OCI-M2 (cell line): ENCODE data around the gene LAPTM4A.
"Not testable (repeated sequence)": the region's sequence is repeated elsewhere in the genome, so short reads cannot be mapped to it uniquely, and the experiment has no call there.

Source experiments
- DNase-seq: peaks from one replicate; lab custom pipeline; 2025; ENCODE audit not compliant: unreplicated experiment; lab: John Stamatoyannopoulos, UW

The LAPTM4A gene

DNA sequence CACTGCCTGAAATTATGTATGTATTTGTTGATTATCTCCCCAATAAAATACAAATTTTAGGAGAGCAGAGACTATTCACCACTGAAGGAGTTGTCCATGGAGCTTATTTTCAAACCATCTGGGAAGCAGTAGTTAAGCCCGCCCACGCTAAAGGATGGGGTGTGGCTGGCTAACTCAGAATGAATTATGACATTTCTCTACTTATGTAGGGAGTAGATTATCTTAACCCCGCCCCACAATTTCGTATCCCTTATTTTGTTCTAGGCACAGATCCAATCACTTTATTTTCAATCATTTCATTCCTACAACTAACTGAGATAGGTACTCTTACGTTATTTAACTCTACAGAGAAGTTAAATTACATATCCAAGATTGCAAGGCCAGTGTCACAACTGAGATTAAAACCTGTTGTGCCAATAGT is 1.4 kb upstream of the LAPTM4A start:
- peak; percentile 56 for DNase-seq

DNA sequence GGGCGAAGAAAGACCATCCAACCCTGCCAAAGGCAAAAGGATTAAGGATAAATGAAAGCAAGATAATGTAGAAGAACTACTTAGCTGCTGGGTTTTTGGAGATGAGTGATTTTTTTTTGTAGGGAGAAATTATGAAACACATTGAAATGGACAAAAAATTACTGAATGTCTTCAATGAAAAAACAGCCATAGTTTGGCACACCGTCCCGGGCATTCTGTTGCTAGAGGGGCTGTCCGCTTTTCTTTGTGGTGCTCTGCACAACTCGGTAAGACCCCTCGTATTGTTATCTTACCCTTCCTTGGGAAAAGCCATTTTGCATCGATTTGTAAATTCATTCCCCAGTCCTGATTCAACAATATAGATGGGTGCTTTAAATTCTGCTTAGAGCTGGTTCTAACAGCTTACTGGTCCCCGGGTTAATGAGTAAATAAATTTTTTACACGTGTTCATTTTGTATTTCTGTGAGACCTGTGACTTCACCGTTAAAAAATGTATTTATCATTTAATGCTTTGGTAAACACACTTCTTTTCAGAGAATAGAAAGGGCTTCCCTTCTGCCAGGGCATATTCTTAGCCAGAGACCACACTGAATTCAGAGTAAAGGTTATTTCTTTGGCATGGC is 912 bp upstream of the LAPTM4A start:
- DNase-seq: no peak

DNA sequence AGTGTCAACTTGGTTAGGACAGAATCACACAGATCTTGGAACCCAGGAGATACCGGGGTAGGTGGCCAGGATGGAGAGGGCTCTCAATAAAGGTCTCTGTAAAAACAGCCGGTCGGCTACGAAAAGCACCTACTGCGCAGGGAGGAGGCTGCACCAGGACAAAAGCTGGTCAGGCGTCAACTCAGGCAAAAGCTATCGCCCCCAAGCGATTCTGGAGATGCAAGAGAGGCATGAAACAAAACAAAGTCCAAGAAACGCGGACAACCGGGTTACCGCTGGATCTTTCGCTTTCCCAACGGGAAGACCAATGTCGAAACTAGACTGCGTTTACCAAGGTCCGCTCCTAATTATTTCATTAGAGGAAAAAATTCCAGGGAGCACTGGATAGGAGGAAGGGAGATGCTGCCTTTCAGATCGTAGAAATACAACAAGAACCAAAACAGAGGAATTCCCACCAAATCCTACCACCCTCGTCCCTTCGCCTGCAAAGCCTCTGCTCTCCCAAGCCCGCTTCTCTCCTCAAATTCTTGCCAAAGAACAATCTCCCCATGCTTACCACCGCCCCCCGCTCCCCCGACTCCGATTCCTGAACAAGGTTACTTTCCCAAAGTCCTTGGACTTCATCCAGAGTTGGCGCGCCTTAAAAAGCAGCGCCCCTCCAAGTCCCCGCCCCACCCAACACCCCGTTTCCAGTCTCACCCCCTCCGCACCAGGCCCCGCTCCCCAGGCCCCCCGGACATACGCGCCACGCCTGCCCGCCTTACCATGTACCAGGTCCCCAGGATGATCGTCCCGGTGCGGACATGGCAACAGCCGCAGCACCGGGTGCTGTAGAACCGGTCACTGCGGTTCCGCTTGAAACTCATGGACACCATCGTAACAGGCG is 539 bp downstream of the LAPTM4A start:
- DNase-seq: no peak

DNA sequence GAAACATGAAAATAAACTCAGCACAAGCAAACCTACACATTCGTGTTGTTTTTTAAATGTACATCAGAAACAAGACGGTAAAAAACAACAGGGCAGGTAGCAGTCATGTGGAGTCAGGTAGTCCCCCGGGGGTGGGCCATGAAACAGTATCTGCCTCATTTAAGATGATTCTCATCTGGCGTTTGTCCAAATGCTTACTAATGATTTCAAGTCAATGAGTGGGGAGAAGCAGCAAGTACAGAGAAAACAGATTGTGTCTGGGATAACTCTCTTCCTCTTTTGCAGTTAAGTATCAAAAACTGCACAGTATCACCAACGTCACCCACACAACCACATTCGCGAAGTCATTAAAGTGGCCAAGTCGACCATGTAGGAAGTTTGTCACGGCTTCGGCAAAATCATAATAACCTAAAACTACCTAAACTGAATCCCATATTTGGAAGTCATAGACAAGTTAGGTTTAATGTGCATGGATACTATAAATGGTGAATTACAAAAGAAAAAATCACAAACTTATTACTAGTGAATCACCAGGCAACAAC is 1.3 kb downstream of the LAPTM4A start:
- peak; percentile 12 for DNase-seq

DNA sequence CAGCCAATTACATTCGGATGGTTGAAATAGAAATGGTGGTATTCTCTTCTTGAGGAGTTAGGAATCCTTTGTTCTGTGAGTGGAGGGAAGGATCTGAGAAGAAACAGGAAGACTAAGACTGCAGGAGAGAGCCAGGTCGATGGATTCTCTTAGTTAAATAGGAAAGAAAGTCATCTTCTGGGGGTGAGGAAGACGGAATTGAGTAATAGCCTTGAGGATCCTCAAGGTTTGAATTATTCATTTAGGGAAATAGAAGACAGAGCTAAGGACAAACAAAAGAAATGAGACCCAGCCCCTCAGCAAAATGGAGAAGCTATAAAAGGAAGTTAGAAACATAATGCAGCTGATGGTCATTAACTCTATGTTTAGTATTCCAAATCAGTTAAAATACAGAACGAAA is 1.8 kb downstream of the LAPTM4A start:
- DNase-seq: no peak

DNA sequence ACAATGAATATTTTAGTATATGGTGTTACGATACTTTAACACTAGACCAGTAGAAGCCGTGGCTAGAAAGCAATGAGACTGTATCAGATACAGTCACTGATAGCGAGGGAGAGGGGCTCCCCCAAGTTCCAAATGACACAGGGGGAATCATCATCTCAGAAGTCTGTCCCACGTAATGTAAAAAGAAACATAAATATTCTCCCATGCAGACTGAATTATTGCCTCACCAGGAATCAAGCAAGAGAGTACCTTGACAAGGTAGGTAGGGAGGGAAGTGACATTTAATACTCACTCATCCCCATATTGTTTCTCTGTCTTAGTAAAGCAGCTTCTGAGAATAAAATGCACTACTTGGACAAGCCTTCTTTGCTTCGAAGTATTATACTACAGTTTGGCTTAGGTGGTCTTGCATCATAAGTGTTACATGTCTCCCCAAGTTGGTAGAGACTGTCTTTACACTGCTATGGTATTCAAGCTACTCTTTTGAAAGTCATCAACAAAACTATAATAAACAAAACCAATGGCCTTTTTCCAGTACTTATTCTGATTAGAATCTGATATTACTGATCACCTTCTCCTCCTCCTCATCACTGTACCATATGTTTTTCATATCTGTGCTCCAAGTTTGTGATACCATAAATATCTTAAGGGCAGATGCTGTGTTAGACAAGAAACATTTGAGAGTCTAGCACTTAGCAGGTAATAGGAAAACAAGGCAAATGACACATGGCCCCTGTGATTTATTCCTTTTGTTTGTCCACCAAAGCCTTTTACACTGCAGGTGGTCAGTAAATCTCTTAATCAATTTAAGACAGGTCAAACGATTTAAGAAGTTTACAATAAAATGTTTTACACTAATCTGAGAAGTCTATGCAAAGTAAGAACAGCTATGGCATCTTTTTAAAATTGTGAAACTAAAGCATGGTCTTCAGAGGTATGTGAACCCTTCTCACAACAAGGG is 2.7 kb downstream of the LAPTM4A start:
- DNase-seq: no peak

DNA sequence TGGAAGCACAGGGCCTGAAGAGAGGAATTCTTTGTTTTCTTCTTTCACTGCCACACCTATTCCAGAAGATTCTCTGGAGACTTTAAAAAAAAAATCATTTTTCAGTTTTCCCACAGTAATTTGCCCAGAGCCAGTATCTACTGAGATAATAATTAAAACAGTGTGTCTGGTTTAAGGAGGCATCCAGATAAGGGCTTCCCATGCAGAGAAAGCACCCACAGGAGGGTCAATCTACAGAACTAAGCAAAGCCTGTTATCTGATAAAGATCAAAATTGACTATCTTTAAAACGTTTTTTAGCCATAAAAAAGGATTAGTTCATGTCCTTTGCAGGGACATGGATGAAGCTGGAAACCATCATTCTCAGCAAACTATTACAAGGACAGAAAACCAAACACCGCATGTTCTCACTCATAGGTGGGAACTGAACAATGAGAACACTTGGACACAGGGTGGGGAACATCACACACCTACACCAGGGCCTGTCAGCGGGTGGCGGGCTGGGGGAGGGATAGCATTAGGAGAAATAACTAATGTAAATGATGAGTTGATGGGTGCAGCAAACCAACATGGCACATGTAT is 5.6 kb downstream of the LAPTM4A start:
- DNase-seq: not testable (repeated sequence)

DNA sequence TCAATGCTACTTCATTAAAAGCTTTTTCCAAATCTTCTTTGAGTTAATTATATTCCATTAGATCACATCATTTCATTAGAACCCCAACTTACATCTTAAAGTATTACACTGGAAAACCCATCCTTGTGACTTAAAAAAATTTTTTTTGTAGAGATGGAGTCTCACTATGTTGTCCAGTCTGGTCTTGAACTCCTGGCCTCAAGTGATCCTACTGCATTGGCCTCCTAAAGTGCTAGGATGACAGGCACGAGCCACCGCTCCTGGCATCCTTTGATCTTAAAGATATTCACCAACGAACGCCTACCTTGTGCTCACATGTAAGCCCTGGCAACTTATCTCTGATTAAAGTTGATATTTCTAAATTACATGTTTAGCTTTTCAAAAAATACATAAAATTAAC is 6.7 kb downstream of the LAPTM4A start:
- DNase-seq: no peak

DNA sequence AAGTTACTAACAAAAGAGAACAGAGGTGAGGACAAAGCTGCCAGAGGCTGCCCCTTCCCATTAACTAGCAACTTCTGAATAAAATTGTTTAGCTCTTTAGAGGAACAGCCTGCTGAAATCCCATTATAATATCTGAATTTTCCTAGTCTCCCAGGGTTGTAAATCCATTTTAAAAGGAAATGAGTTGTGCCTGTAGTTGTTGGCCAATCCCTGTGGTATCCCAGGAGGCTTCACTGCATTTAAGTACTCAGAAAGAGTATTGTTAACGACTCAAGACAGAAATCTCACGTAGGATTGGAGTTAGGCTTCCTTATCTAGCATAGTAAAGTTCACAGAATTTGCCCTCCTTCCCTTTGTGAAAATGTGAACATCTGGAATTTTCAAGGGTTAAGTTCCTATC is 8.9 kb downstream of the LAPTM4A start:
- DNase-seq: no peak

DNA sequence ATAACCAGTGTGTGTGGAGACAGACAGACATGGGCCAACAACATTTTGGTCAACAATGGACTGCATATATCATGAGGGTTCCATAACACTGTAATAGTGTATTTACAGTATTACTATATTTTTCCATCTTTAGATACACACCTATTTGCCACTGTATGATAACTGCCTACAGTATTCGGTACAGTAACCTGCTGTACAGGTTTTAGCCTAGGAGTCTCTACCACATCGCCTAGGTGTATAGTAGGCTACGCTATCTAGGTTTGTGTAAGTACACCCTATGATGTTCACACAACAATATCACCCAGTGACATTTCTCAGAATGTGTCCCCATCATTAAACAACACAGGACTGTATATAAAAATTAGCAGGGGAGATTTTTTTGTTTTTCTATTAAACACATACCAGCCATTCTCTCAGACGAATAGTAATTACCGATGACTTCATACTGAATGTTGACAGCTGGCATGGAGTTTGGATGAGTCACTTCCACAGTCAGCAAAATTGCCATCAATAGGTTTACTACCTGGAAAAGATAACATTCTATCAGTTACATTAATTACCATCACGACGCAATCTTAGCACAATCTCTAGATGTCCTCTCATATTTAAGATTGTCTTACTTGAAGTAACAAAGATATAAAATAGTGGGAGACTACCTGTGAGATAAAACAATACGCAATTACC is 10.8 kb downstream of the LAPTM4A start:
- no peak for DNase-seq

DNA sequence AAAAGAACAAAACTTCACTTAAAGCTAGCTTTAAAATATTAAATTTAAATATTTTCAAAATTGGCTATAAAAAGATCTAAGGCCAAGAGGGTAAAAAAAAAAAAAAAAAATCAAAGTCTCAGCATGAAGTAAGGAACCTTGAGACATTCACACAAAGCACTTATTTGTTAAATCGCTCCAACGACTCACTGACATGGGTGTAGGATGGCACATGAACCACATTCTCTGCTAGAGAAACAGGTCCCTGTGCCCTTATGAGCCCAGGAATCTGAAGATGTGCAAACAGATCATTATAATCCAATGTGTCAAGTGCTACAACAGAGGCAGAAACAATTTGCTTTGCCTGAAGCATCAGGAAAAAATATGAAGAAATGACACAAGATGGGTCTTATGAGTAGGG is 13.8 kb downstream of the LAPTM4A start:
- no peak for DNase-seq

DNA sequence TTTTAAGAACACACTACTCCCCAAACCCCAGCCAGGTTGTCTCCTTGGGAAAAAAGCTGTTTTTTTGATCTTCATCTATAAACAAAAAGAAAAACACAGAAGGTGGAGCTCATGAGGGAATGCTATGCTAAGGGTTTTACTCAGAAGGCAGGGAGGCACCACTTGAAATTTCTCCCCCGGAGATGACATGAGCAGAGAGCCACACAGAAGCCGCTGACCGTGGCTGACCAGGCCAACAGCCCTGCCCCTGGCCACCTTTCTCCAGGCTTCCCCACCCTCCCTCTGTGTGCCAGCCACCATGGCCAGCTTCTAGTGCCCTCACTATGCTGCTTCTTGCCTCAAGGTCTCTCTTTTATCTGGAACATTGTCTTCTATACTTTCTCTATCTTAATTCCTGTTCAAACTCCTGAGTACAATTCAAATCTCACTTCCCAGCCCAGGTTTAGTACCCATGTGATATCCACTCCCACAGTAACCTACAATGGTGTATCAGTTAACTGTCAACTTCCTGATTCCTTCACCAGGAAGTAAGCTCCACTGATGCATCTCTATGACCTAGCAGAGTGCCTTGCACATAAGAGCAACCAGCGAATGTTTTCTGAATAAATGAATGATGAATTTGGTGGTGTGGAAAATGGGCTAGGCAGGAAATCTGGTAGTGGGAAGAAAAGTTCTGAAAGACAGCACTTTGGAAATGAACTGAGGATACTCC is 15.3 kb downstream of the LAPTM4A start:
- DNase-seq: no peak

DNA sequence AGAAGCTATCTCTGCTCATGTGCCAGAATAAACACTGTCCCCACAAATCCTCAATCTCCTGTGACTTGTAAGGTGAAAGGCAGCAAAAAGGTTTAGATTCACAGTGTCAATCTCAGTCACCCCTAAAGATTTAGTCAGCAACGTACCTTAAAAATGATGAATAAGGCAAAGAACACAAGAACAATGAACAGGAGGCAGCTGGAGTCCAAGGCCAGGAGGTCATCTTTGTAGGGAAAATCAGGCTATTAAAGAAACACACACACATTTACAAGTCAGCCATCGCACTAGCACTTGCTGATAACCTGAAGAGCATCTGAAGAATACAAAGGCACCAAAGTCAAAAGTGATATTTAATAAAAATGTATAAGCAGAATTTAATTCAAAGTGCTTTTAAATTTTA is 16.6 kb downstream of the LAPTM4A start:
- DNase-seq: no peak

DNA sequence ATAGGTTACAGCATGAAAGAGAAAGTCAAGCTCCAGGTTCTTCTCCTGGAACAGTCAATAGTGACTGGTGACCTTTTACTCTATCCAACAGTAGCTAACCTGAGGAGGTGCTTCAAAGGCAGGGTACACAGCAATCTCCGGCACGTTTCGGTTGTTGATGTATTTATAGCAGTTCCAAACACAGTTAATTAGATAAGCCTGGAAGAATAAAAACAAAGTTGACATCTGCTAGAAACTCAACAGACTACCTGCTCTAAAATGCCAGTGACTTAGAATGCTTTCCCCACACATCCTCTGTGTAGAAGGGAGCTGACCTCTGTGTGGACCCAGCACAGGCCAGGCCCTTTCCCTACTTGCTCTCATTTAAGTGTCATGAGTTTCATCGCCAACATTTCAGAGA is 17.2 kb downstream of the LAPTM4A start:
- DNase-seq: no peak

DNA sequence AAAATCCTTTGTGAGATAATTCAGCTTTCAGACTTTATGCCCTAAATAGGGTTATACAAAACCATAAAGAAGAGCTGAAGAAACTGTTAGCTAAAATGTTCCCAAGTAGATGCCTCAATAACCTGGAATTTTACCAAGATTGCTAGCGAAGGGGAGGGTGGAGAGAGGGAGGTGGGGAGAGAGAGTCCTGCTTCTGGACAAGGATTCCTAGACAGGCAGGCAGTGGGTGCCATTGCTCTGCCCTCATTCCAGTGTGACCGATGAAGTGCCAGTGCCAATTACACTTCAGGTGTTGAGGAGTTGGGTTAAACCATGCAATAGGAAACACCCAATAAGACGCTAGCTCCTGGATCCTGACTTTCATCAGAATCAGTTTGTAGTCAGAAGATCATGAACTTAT is 18.1 kb downstream of the LAPTM4A start:
- no peak for DNase-seq

DNA sequence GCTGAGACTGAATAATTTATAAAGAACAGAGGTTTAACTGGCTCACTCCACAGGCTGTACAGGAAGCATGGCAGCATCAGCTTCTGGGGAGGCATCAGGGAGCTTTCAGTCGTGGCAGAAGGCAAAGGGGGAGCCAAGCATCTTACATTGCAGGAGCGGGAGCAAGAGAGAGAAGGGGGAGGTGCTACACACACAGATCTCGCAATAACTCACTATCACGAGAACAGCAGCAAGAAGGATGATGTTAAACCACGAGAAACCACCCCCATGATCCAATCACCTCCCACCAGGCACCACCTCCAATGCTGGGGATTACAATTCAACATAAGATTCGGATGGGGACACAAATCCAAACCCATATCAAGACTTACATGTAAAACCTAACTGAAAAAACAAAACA is 21.2 kb downstream of the LAPTM4A start:
- no peak for DNase-seq

DNA sequence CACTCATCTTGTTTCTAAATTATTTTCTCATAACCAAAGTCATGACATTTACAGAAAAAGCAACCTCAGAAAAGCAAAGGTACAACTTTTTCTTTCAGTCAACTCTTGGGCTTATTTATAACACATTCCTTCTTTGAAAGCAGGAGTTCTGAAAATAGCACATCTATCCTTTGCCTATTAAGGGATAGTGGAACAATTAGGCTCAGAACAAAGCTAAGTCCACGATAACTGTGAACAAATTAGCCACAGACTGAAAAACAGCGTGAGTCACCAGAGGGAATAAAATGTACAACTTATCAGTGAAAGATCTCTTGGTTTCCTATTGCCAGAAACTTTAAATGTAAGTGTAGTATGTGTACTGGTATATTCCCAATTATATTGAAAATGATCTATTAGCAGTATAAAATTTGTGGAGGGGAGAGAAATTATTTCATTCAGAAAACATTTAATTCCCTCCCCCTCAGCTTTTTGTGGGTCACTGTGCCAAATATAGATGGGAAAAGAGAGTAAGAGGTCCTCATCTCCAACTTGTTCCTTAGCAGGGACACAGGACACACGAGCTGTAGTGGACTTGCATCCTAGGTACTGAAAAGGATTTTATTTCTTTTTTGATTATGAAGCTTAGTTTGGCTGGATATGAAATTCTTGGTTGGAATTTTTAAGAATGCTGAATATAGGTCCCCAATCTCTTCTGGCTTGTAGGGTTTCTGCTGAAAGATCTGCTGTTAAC is 23.6 kb downstream of the LAPTM4A start:
- no peak for DNase-seq

DNA sequence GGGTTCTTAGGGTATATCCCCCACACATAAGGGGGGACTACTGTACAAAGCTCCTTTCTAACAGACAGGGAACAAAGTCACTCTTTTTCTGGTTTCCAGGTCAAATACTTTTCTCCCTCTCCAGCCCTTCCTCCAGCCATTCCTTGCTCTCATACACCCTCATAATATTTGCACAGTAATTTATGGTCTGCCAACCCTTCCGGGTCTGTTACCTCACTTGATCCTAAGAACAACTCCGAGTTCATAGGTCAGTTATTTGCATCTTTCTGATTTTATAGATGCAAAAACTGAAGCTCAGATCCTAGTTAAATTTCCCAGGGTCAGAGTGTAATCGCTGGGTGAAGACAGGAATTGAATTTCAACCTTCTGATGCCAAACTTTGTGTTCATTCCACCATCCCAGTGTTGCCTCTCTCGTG is 24.2 kb downstream of the LAPTM4A start:
- DNase-seq: no peak
